ENCODE measurements around the gene REN. TPM values are rescaled to one million over a fixed set of nuclear protein-coding genes. Genes with fewer than 3 reads are reported as not detected.

REN gene
- total and polyA plus RNA-seq, 9 of the 15 experiments (the other 6 are each of a cell fraction or from before 2014, with no cell fraction given), result 1.7 to 9.9 (median 3.1) TPM

DNA sequence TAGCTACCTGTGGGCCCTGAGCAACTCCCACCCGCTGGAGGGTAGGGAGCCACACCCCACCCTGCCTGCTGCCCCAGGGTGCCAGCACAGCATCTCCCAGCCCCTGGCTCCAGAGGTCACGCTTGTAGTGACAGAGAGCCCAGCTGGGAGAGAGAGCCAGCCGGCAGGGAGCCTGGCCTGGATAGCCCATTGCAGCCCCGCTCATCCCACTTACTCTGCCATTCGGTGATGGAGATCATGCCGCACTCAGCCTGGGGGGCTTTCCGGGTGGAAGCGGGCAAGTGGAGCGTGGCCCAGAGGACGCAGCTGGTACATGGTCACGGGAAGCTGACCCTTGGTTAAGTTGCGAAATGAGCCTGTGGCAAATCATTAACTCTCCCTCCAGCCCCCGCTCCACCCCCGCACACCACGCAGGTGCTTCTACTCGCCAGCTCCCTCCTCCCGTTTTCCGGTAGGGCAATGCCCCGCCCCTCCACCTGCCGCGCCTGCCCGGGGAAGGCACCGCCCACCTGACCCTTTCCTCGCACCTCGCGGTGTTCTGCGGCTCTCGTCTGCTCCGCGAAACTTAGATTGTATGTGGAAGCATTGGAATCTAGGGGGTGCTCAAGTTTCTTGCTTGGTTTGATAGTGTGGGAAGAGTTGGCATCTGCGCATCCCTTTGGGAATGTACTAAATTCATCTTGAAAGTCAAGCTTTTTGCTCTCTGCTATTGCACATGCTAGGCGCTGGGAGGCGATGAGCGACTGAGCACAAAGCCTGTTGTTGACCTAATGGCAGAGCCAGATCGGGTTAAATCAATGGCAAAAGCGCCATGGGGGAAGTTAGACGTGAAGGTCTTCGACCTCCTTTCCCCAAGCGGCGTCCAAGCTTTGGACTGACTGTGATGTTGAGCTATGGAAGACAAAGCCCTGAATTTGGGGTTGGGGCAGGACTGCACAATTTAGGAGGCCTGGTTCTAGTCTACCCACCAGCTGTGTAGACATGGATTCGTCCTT lies 47.8 kb upstream of the REN start, which contains the start of gene GOLT1A (continued):
- TF ChIP-seq ZNF140 (CRISPR knock-in tag; IDR thresholded peaks at IDR 0.05) (no peak), ZNF263 (CRISPR knock-in tag; IDR thresholded peaks at IDR 0.05; ENCODE audit: borderline replicate concordance) (peak; percentile 44; the same call in 1 of the 2 replicates), RAD21 (CRISPR knock-in tag; conservative IDR thresholded peaks at IDR 0.05 in 1 of 2, IDR thresholded peaks at IDR 0.05 in 1 of 2) (peak; percentile 93 to 97), CBX1 (IDR thresholded peaks at IDR 0.05; ENCODE audit: low read depth) (no peak), KLF1 (tag; IDR thresholded peaks at IDR 0.05) (0 out of 2 replicates have a peak, but pooled peaks have one; percentile 26), HDAC6 (IDR thresholded peaks at IDR 0.05; ENCODE audit: low read depth, low read length) (no peak), MAFG (tag; conservative IDR thresholded peaks at IDR 0.05) (no peak), CREBBP (IDR thresholded peaks at IDR 0.05; ENCODE audit: low read depth, low read length) (no peak), LCOR (CRISPR knock-in tag; IDR thresholded peaks at IDR 0.05) (no peak), HMG20A (CRISPR knock-in tag; conservative IDR thresholded peaks at IDR 0.05) (no peak), ZNF133 (CRISPR knock-in tag; IDR thresholded peaks at IDR 0.05) (no peak), GABPB1 (CRISPR knock-in tag; IDR thresholded peaks at IDR 0.05) (peak; percentile 55), ZNF274 (IDR thresholded peaks at IDR 0.05; ENCODE audit: borderline replicate concordance, low read depth, low read length) (no peak), CEBPB (tag; IDR thresholded peaks at IDR 0.05) (0 out of 2 replicates have a peak, but pooled peaks have one; percentile 18), KLF13 (tag; IDR thresholded peaks at IDR 0.05; ENCODE audit: borderline replicate concordance, low read depth) (0 out of 2 replicates have a peak, but pooled peaks have one; percentile 30), NRF1 (conservative IDR thresholded peaks at IDR 0.05 in 1 of 2, IDR thresholded peaks at IDR 0.05 in 1 of 2) (peak; percentile 78 to 81), NONO (IDR thresholded peaks at IDR 0.05; ENCODE audit: low read depth in 2 of 2, low read length in 1 of 2) (no peak), POLR3G (IDR thresholded peaks at IDR 0.05; ENCODE audit: extremely low read depth, insufficient read length, insufficient replicate concordance) (no peak), EGR1 (conservative IDR thresholded peaks at IDR 0.05) (peak; percentile 85), ZNF311 (CRISPR knock-in tag; IDR thresholded peaks at IDR 0.05) (no peak), ZNF507 (tag; conservative IDR thresholded peaks at IDR 0.05) (no peak), CC2D1A (IDR thresholded peaks at IDR 0.05) (peak; percentile 30; the same call in 1 of the 2 replicates), HMGN3 (IDR thresholded peaks at IDR 0.05; ENCODE audit: borderline replicate concordance, extremely low read depth, insufficient read length, low read depth, low read length) (no peak), TFE3 (CRISPR knock-in tag; IDR thresholded peaks at IDR 0.05) (no peak), C11orf30 (IDR thresholded peaks at IDR 0.05; ENCODE audit: low read depth) (no peak), FOXK2 (conservative IDR thresholded peaks at IDR 0.05 in 1 of 2, IDR thresholded peaks at IDR 0.05 in 1 of 2; ENCODE audit: low read depth in 2 of 2) (peak; percentile 49 to 50; a peak in 2 of 4 replicates), KDM1A (IDR thresholded peaks at IDR 0.05) (peak in 1 of 2 experiments; percentile 53; a peak in 2 of 4 replicates), BRD9 (IDR thresholded peaks at IDR 0.05; ENCODE audit: low read depth, partially characterized antibody) (no peak)

Data from K562 (cell line).